Neuronal stem cell (in vitro differentiated cells): ENCODE results near the gene ARID5A. TPM values are rescaled to one million over a fixed set of nuclear protein-coding genes. Genes with fewer than 3 reads are reported as not detected.
A peak's percentile ranks its signal among the peaks of the same experiment; 100 is the strongest.

Source experiments
- DNase-seq: peaks from one replicate; pipeline ENCODE4 v3.0.0-alpha.2; 2013; ENCODE audit warnings: low spot score
- H2AFZ ChIP-seq: one replicate; pipeline ENCODE4 v1.6.1; 2013; ENCODE audit warnings: mild to moderate bottlenecking, low read length, inconsistent platforms
- H2AK5ac ChIP-seq: 2 replicates; pipeline ENCODE4 v1.6.1; 2013; ENCODE audit warnings: low read depth, mild to moderate bottlenecking, inconsistent platforms, low read length, moderate library complexity, mixed read lengths
- H2BK120ac ChIP-seq: 2 replicates; pipeline ENCODE4 v1.6.1; 2013; ENCODE audit warnings: low read depth, mild to moderate bottlenecking, inconsistent platforms, low read length, moderate library complexity, mixed read lengths
- H2BK12ac ChIP-seq: one replicate; pipeline ENCODE4 v1.6.1; 2013; ENCODE audit warnings: low read length, inconsistent platforms
- H2BK15ac ChIP-seq: 2 replicates; pipeline ENCODE4 v1.6.1; 2013; ENCODE audit warnings: mild to moderate bottlenecking, low read length, inconsistent platforms, mixed read lengths
- H2BK5ac ChIP-seq: one replicate; pipeline ENCODE4 v1.6.1; 2013; ENCODE audit warnings: inconsistent platforms, mild to moderate bottlenecking, low read length, moderate library complexity
- H3K14ac ChIP-seq: one replicate; pipeline ENCODE4 v1.6.1; 2013; ENCODE audit warnings: low read length, inconsistent platforms
- H3K18ac ChIP-seq: 2 replicates; pipeline ENCODE4 v1.6.1; 2013; ENCODE audit warnings: low read length, inconsistent platforms
- H3K23ac ChIP-seq: 2 replicates; pipeline ENCODE4 v1.6.1; 2013; ENCODE audit warnings: low read depth, mild to moderate bottlenecking, mixed read lengths, low read length, inconsistent platforms; ENCODE audit not compliant: poor library complexity
- H3K27ac ChIP-seq: replicated peaks from 3 replicates; pipeline ENCODE4 v1.5.1; 2013; ENCODE audit warnings: low read length, inconsistent platforms
- H3K27me3 ChIP-seq, 3 experiments: 2 replicates each; pipeline ENCODE4 v1.6.1; 2013; ENCODE audit warnings: low read length in 3 of 3, mild to moderate bottlenecking in 2 of 3, inconsistent platforms in 1 of 3, low read depth in 1 of 3, mixed read lengths in 1 of 3, moderate library complexity in 1 of 3; ENCODE audit not compliant: control insufficient read depth in 3 of 3, insufficient read depth in 3 of 3
- H3K36me3 ChIP-seq, 2 donors: replicated peaks in 1 of 2; 2 replicates each; pipeline ENCODE4 v1.6.1; 2013; ENCODE audit warnings: low read length in 2 of 2; ENCODE audit not compliant: control insufficient read depth in 2 of 2, insufficient read depth in 2 of 2
- H3K4ac ChIP-seq: 2 replicates; pipeline ENCODE4 v1.6.1; 2013; ENCODE audit warnings: inconsistent platforms, mild to moderate bottlenecking, low read length, moderate library complexity
- H3K4me1 ChIP-seq, 2 donors: 1 replicate in 1 of 2; 2 replicates in 1 of 2; pipeline ENCODE4 v1.6.1; 2013; ENCODE audit warnings: low read length in 2 of 2, low read depth in 1 of 2; ENCODE audit not compliant: control insufficient read depth in 2 of 2, insufficient read depth in 1 of 2
- H3K4me2 ChIP-seq: one replicate; pipeline ENCODE4 v1.6.1; 2013; ENCODE audit warnings: mild to moderate bottlenecking, low read length, inconsistent platforms; ENCODE audit not compliant: insufficient read depth, poor library complexity, severe bottlenecking
- H3K4me3 ChIP-seq, 2 donors: 2 replicates each; pipeline ENCODE4 v1.5.1; 2013; ENCODE audit warnings: low read length in 2 of 2, mild to moderate bottlenecking in 2 of 2, inconsistent platforms in 1 of 2, moderate library complexity in 1 of 2
- H3K79me1 ChIP-seq: one replicate; pipeline ENCODE4 v1.6.1; 2013; ENCODE audit warnings: low read depth, mild to moderate bottlenecking, inconsistent platforms, low read length, moderate library complexity
- H3K9ac ChIP-seq: one replicate; pipeline ENCODE4 v1.6.1; 2013; ENCODE audit warnings: mild to moderate bottlenecking, low read depth, low read length, inconsistent platforms; ENCODE audit not compliant: poor library complexity
- H3K9me3 ChIP-seq, 2 donors: replicated peaks in 1 of 2; 2 replicates each; pipeline versions ENCODE3 to v1.6.1; 2013; ENCODE audit warnings: low read length in 2 of 2, mild to moderate bottlenecking in 2 of 2, inconsistent platforms in 1 of 2, low read depth in 1 of 2, mixed read lengths in 1 of 2, moderate library complexity in 1 of 2; ENCODE audit not compliant: control insufficient read depth in 2 of 2, insufficient read depth in 1 of 2
- H4K8ac ChIP-seq: one replicate; pipeline ENCODE4 v1.6.1; 2013; ENCODE audit warnings: low read depth, mild to moderate bottlenecking, inconsistent platforms, low read length, moderate library complexity
- H4K91ac ChIP-seq: one replicate; pipeline ENCODE4 v1.6.1; 2013; ENCODE audit warnings: low read length, low read depth, mild to moderate bottlenecking, inconsistent platforms; ENCODE audit not compliant: poor library complexity
- WGBS, 2 donors: extraction: QIAGEN DNeasy Blood & Tissue Kit; methylation state at CpG; one replicate each; pipeline ENCODE4 v1.1.7; 2013; ENCODE audit warnings: missing lambda C conversion rate in 2 of 2, mixed read lengths in 1 of 2; ENCODE audit not compliant: insufficient read length in 2 of 2, insufficient replicate concordance in 1 of 2; ENCODE audit errors: extremely low coverage in 2 of 2; 5-methylcytosine and 5-hydroxymethylcytosine counted together
- polyA plus RNA-seq, 2 experiments: library from polyadenylated mRNA; stranded (reverse); fragments of 200-250 nt; gene quantifications; one replicate each; pipeline ENCODE4 v1.2.3, GENCODE V29; 2013

Gene ARID5A
- 1.7 TPM for polyA plus RNA-seq (2013, experiment 1 of 2)
- 1.5 TPM for polyA plus RNA-seq (2013, experiment 2 of 2)

- H4K91ac ChIP-seq, result no peak within 1 kb of the TSS
These were observed at the start of gene ARID5A for GRCh38 chr2:96536445-96537065. ARID5A (plus strand) TSS chr2:96536752; CDS start chr2:96536827, 75 bp downstream.

GRCh38 chr2:96489261-96489660 lies 47.3 kb upstream of the ARID5A start:
- Histone ChIP-seq H2BK120ac (no peak overlapping the region), H3K9me3 (no peaks in the 10 kb centered on the region), H2BK15ac (no peak overlapping the region), H3K4me1 (peaks cover 0 to 7% of the 10 kb centered on the region in 2 donors), H3K4me2 (no peak overlapping the region), H3K23ac (no peak overlapping the region), H4K8ac (no peak overlapping the region), H3K18ac (no peak overlapping the region), H2AFZ (no peak overlapping the region), H3K4ac (no peak overlapping the region), H3K36me3 (no peaks in the 10 kb centered on the region), H3K79me1 (no peaks in the 10 kb centered on the region), H3K9ac (no peak overlapping the region), H3K4me3 (no peak overlapping the region), H2BK12ac (no peak overlapping the region), H2AK5ac (no peak overlapping the region), H3K14ac (no peak overlapping the region), H3K27ac (no peak overlapping the region), H4K91ac (no peak overlapping the region), H2BK5ac (no peak overlapping the region), H3K27me3 (peaks cover 0 to 4% (median 3%) of the 10 kb centered on the region in 3 experiments)
- no peak for DNase-seq
- WGBS, 2 donors, result no CpG with 5 or more reads among the region's 3 CpGs

More at GRCh38 chr2:96536445-96537065, at the start of gene ARID5A:
- no peak within 1 kb of the TSS for H2BK12ac ChIP-seq
- H3K4ac ChIP-seq, result no peak within 1 kb of the TSS
- H2BK5ac ChIP-seq, result no peak within 1 kb of the TSS
- H3K27ac ChIP-seq, result no peak within 1 kb of the TSS
- peaks cover 9 to 35% (median 25%) of the 10 kb centered on the region in 3 experiments for H3K27me3 ChIP-seq
- no peaks in the 10 kb centered on the region for H3K36me3 ChIP-seq
- H2BK15ac ChIP-seq, result no peak within 1 kb of the TSS
- peak within 1 kb of the TSS; percentile 99 for H3K4me2 ChIP-seq
- peak within 1 kb of the TSS; percentile 37 for H3K23ac ChIP-seq
- H3K18ac ChIP-seq, result peak within 1 kb of the TSS; percentile 76
- H3K9me3 ChIP-seq, result no peaks in the 10 kb centered on the region
- H3K14ac ChIP-seq, result no peak within 1 kb of the TSS
- no peak within 1 kb of the TSS for H4K8ac ChIP-seq
- H3K79me1 ChIP-seq, result no peaks in the 10 kb centered on the region
- H3K4me1 ChIP-seq, result peaks cover 12 to 15% of the 10 kb centered on the region in 2 donors
- peak within 1 kb of the TSS; percentile 92 for H2AFZ ChIP-seq
- peak within 1 kb of the TSS; percentile 85 for H3K9ac ChIP-seq
- no peak within 1 kb of the TSS for H2BK120ac ChIP-seq
- H3K4me3 ChIP-seq, result peak within 1 kb of the TSS; percentile 62 to 80
- DNase-seq, result peak; percentile 88
- no CpG with 5 or more reads among the region's 69 CpGs for WGBS, 2 donors
- H2AK5ac ChIP-seq, result peak within 1 kb of the TSS; percentile 45

- no peak overlapping the region for H3K4ac ChIP-seq
- no peak overlapping the region for H2BK15ac ChIP-seq
- H4K91ac ChIP-seq, result no peak overlapping the region
- WGBS, 2 donors, result no CpG with 5 or more reads among the region's 1 CpG
- no peak overlapping the region for H3K23ac ChIP-seq
- no peak overlapping the region for H2BK120ac ChIP-seq
- H3K18ac ChIP-seq, result no peak overlapping the region
- H3K27me3 ChIP-seq, result peaks cover 0 to 4% (median 3%) of the 10 kb centered on the region in 3 experiments
- H2BK12ac ChIP-seq, result no peak overlapping the region
- no peak overlapping the region for H2BK5ac ChIP-seq
- no peak for DNase-seq
- H2AK5ac ChIP-seq, result no peak overlapping the region
- H3K4me1 ChIP-seq, result peaks cover 0 to 7% of the 10 kb centered on the region in 2 donors
- H3K9ac ChIP-seq, result no peak overlapping the region
- no peaks in the 10 kb centered on the region for H3K9me3 ChIP-seq
- no peak overlapping the region for H3K14ac ChIP-seq
- no peaks in the 10 kb centered on the region for H3K36me3 ChIP-seq
- no peak overlapping the region for H3K4me2 ChIP-seq
- no peak overlapping the region for H3K27ac ChIP-seq
- H3K79me1 ChIP-seq, result no peaks in the 10 kb centered on the region
- no peak overlapping the region for H4K8ac ChIP-seq
- H2AFZ ChIP-seq, result no peak overlapping the region
- no peak overlapping the region for H3K4me3 ChIP-seq
These were observed 46.9 kb upstream of the ARID5A start for GRCh38 chr2:96489663-96490062.

- no peak overlapping the region for H3K14ac ChIP-seq
- H2BK120ac ChIP-seq, result no peak overlapping the region
- no peak overlapping the region for H3K9ac ChIP-seq
- H2AFZ ChIP-seq, result no peak overlapping the region
- no peak for DNase-seq
- H2BK5ac ChIP-seq, result no peak overlapping the region
- no peak overlapping the region for H2AK5ac ChIP-seq
- H4K91ac ChIP-seq, result no peak overlapping the region
- H3K4me1 ChIP-seq, result no peaks in the 10 kb centered on the region
- peaks cover 0 to 1% (median 0%) of the 10 kb centered on the region in 3 experiments for H3K27me3 ChIP-seq
- no CpG with 5 or more reads among the region's 1 CpG for WGBS, 2 donors
- H3K4me2 ChIP-seq, result no peak overlapping the region
- H2BK15ac ChIP-seq, result no peak overlapping the region
- H4K8ac ChIP-seq, result no peak overlapping the region
- H3K27ac ChIP-seq, result no peak overlapping the region
- H2BK12ac ChIP-seq, result no peak overlapping the region
- no peak overlapping the region for H3K4ac ChIP-seq
- H3K4me3 ChIP-seq, result no peak overlapping the region
- H3K36me3 ChIP-seq, result no peaks in the 10 kb centered on the region
- H3K18ac ChIP-seq, result no peak overlapping the region
- no peak overlapping the region for H3K23ac ChIP-seq
- H3K9me3 ChIP-seq, result no peaks in the 10 kb centered on the region
- no peaks in the 10 kb centered on the region for H3K79me1 ChIP-seq
These were observed 44.6 kb upstream of the ARID5A start for GRCh38 chr2:96491860-96492497.
